GDM1 (cell line): ENCODE data around the gene AHCYL2.
"Not testable (repeated sequence)": the region's sequence is repeated elsewhere in the genome, so short reads cannot be mapped to it uniquely, and the experiment has no call there.

ENCODE experiments used
- DNase-seq: peaks from one replicate; lab custom pipeline; 2025; lab: John Stamatoyannopoulos, UW

The AHCYL2 gene

GRCh38 chr7:129426482-129426881 lies 201.7 kb downstream of the AHCYL2 start:
- no peak for DNase-seq

- no peak for DNase-seq
These were observed 202.8 kb downstream of the AHCYL2 start for GRCh38 chr7:129427526-129428045.

- DNase-seq = no peak
These were observed 207.2 kb downstream of the AHCYL2 start for GRCh38 chr7:129431911-129432643.

GRCh38 chr7:129433847-129434674 lies 209.2 kb downstream of the AHCYL2 start, which contains the start of gene STRIP2:
Gene STRIP2 (plus strand): TSS chr7:129434432. CDS start chr7:129434473, 41 bp downstream.
- peak; percentile 75 for DNase-seq

- no peak for DNase-seq
These were observed 210.0 kb downstream of the AHCYL2 start for GRCh38 chr7:129434675-129435318.

GRCh38 chr7:129435414-129435829 lies 210.6 kb downstream of the AHCYL2 start:
- no peak for DNase-seq

GRCh38 chr7:129436335-129436923 lies 211.6 kb downstream of the AHCYL2 start:
- no peak for DNase-seq

GRCh38 chr7:129437190-129437589 lies 212.4 kb downstream of the AHCYL2 start:
- no peak for DNase-seq

GRCh38 chr7:129438281-129438838 lies 213.5 kb downstream of the AHCYL2 start:
- DNase-seq = no peak

- DNase-seq = peak; percentile 23
These were observed 214.2 kb downstream of the AHCYL2 start for GRCh38 chr7:129438839-129439651.

- no peak for DNase-seq
These were observed 215.3 kb downstream of the AHCYL2 start for GRCh38 chr7:129439963-129440625.

GRCh38 chr7:129443612-129444011 lies 218.8 kb downstream of the AHCYL2 start:
- no peak for DNase-seq

GRCh38 chr7:129444776-129445175 lies 219.9 kb downstream of the AHCYL2 start:
- DNase-seq = not testable (repeated sequence)

GRCh38 chr7:129446925-129447324 lies 222.1 kb downstream of the AHCYL2 start:
- not testable (repeated sequence) for DNase-seq

- not testable (repeated sequence) for DNase-seq
These were observed 222.6 kb downstream of the AHCYL2 start for GRCh38 chr7:129447445-129447844.

- not testable (repeated sequence) for DNase-seq
These were observed 223.8 kb downstream of the AHCYL2 start for GRCh38 chr7:129448608-129449007.

GRCh38 chr7:129450295-129450694 lies 225.5 kb downstream of the AHCYL2 start:
- no peak for DNase-seq

- no peak for DNase-seq
These were observed 227.9 kb downstream of the AHCYL2 start for GRCh38 chr7:129452589-129453231.

- no peak for DNase-seq
These were observed 228.8 kb downstream of the AHCYL2 start for GRCh38 chr7:129453510-129454248.
